Epidermal melanocyte (primary cell): ENCODE measurements around the gene PLAAT4.
"Not testable (repeated sequence)": the region's sequence is repeated elsewhere in the genome, so short reads cannot be mapped to it uniquely, and the experiment has no call there.

ENCODE experiments used
- DNase-seq: peaks from one replicate; pipeline ENCODE4 v3.0.0; 2011; ENCODE audit warnings: low spot score; ENCODE audit not compliant: insufficient read length

The PLAAT4 gene

DNA sequence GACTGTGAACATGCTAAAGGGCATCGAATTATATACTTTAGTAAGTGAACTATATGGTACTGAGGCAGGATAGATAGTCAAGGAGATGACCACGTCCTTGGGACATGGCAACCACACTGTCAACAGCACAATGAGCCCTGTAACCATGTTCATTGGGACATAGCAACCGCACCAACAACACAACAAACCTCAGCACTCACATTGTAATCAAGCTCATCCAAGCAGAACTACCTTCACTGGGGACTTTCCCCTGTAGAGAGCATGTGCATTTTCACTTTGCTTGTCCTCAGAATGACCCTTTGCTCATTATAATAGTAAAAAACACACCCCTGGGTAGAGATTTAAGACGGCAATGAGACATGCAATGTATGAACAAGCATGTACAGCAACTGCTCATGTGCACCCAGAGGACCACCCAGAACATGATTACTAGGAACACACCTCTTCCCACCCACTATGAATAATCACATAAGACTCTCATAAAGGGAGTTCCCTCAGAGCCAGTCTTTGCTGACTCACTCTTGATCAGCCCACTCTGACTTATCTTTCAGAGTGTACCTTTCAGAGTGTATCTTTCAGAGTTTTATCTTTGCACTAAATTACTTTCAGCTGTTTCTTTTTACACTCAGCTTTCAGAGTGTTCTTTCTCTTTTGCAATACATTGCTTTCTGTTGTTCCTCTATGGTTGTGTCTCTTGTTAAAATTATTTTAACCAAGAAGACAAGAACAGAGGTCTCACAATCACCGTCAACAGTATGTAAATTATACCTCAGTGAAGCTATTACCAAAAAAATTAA, 30.6 kb downstream of the PLAAT4 start:
- DNase-seq, result no peak

DNA sequence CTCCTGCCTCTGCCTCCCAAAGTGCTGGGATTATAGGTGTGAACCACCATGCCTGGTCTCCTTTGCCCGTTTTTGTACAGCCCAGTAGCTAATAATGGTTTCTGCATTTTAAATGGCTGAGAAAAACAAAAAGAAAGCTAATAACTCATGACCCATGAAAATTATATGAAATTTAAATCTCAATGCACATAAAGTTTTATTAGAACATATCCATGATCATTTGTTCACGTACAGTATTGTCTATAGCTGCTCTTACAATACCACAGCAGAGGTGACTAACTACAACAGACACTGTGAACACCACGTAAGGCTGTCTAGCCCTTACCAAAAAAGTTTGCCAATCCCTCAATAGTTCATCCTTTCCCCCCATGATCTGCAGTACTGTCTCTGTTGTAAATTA, 33.0 kb downstream of the PLAAT4 start:
- DNase-seq, result no peak

DNA sequence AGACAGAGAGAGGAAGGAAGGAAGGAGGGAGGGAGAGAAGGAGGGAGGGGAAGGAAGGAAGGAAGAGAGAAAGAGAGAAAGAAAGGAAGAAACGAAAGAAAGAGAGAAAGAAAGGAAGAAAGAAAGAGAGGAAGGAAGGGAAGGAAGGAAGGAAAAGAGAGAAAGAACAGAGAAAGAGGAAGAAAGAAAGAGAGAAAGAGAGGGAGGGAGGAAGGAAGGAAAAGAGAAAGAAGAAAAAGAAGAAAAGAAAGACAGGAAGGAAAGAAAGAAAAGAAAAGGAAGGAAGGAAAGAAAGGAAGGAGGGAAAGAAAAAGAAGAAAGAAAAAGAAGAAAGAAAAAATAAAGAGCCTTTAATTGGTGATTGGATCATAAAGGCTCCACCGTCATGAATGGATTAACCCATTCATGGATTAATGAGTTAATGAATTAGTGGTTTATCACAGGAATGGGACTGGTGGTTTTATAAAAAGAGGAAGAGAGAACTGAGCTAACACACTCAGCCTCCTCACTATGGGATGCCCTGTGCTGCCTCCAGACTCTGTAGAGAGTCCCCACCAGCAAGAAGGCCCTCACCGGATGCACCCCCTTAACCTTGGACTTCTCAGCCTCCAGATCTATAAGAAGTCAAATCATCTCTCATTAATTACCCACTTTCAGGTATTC, 35.5 kb downstream of the PLAAT4 start:
- DNase-seq, result no peak

DNA sequence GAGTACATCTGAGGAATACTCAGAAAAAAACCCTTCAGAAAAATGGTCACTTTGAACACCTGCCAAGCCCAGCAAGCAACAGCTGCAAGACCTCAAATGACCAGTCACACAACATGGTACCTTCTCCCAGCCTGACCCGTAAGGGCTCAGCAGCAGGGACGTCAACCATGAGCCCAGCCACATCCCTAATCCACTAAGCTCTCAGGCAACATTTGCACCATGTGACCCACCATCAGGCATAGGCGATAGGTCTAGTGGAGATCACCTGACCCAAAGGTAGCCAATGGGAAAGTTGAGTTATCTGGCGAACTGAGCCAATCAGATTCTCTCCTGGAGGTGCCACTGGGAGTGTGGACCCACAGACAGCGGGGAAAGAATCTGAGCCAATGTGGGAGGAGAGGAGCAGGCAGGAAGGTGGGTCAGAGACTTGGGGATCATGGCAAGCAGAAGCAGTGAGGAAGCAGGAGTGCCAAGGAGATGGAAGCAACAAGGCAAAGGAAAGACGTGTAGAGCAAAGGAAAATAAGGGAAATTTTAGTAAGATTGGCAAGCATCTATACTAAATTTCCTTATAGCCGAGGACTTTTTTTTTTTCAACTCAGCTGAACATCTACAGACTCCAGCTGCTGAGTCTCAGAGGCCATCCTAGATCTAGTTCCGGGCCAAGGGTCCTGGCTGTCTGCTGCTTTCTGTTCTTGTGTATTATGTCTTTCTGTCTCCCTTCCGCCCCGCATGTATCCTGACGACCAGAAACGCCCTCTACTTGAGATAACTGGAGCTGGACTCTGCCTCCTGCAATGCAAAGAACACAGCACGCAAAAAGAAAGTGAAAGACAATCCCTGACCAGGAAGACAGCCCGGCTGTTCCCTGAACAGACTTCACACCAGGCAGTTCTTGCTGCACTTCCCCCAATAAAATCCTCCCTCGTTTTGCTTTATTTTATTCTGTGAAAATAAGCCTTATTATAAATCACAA, 37.6 kb downstream of the PLAAT4 start:
- DNase-seq, result no peak

DNA sequence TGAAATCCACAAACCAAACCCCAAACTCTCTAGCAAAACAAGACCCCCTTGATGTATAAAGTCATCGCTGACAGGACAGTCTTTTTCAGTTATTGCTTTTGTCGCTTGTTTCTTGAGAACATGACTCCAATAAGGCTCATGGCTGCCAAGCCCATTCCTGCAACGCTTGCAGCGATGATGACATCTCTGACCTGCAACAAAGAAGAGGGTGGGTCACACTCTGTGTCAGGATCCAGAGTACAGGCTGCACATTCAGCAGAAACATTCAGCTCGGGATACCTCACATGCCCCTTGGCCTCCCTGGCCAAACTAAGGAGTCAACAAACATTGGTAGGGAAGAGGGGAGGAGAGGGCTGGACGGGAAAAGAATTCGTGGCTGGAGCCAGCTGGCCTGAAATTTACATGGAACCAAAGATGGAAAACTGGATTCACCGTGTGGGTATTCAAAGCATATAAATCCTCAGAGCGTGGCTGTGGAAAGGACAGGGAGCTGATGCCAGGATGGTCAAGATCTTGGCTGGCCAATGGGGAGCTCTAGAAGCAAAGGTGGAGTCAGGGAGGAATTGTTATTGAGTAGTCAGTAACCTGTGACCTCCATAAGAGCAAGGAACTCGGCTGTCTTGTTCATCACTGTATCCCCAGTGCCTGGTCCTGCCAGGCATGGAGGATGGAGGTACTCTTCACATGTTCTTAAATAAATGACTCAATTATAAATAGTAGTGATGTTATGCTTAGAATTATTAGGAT, 38.4 kb downstream of the PLAAT4 start:
- DNase-seq, result no peak

DNA sequence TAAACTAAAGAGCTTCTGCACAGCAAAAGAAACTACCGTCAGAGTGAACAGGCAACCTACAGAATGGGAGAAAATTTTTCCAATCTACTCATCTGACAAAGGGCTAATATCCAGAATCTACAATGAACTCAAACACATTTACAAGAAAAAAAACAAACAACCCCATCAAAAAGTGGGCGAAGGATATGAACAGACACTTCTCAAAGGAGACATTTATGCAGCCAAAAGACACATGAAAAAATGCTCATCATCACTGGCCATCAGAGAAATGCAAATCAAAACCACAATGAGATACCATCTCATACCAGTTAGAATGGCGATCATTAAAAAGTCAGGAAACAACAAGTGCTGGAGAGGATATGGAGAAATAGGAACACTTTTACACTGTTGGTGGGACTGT, 42.3 kb downstream of the PLAAT4 start:
- DNase-seq, result not testable (repeated sequence)

DNA sequence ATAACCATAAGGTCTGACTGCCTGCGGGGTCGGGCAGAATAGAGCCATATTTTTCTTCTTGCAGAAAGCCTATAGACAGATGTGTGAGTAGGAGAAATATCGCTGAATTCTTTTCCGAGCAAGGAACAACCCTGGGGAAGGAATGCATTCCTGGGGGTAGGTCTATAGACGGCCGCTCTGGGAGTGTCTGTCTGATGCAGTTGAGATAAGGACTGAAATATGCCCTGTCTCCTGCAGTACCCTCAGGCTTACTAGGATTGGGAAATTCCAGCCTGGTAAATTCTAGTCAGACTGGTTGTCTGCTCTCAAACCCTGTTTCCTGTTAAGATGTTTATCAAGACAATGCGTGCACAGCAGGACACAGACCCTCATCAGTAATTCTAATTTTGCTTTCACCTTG, 44.6 kb downstream of the PLAAT4 start:
- not testable (repeated sequence) for DNase-seq

DNA sequence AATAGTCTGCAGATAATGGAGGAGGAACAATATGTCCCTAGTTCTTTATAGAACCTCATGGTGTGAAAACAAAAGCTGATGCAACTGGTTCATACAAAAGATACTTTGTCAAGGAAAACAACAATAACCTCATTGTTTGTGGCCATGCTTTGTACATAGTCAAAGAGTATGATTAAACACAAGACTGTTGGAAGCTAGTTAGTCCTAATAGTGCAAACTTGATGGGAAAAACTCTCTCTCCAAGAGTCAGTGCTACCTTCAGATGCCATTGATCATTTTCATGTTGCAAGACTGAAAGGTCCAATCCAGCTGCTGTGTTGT, 46.7 kb downstream of the PLAAT4 start:
- no peak for DNase-seq

DNA sequence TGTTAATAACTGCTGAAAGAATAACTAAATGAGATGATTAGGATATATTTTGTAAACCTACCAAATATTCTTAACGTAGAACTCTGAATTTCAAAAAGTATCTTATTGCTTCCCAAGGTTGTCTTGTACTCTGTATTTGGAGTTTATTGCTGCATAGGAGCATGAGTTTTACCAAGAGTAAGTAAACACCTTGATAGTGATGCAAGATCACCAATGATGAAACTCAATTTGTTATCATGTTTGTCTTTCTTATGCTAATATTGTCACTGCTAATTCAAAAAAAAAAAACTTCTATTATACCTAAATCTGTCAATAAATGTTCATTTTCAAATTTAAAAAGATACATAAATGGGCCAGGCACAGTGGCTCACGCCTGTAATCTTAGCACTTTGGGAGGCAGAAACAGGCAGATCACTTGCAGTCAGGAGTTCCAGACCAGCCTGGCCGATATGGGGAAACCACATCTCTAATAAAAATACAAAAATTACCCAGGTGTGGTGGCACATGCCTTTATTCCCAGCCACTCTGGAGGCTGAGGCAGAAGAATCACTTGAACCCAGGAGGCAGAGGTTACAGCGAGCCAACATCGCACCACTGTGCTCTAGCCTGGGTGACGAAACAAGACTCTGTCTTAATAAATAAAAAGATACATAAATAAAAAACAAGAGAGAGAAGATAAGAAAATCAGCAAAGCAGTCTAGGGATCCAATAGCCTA, 50.0 kb downstream of the PLAAT4 start:
- no peak for DNase-seq

DNA sequence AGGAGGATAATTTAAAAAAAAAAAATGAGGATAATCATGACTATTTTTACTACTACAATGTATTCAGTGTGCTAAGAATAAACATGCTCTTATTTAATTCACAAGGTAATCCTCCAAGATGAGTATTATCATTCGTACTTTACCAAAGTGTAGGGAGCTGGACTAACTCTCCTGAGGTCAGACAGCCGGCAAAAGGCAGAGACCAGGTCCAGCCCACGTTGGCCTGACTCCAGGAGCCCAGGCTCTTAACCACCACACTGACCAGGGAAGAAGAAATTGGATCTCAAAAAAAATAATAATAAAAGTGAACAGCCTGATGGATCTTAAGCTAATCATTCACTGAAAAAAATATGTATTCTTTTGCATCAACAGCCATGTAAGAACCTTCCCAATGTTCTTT, 52.4 kb downstream of the PLAAT4 start:
- DNase-seq, result no peak

DNA sequence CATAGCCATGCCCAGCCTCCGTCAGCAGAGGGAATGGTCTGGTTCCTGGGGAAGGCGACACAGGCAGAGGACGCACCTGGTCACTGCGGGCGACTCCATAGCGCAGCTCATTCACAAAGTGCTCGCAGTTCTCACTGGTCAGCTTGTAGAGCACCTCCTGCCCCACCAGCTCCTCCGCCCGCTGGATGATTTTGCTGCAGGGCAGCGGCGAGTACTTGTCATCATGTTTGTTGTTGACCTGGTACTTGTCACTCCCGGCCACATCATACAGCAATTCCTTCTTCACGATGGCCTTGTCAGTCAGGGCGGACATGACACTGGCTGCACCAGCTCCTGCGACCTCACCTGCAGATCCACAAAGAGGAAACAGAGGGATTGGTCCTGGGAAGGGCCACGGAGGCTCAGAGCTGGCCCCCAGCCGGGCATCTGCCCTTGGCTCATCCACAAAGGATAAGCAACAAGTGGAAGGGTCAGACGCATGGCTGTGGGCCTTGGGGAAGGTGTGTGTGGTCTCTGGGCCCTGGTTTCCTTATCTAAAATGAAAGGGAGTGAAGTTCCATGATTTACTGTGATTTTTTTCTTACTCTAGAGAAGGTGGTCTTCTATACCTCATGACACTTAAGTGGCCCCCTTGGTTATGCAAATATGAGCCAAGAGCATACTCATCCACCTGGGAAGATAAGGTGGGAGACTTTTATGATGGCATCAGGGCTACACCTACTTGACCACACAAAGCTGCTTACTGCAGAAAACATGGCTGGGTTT, 53.6 kb downstream of the PLAAT4 start:
- DNase-seq, result no peak

DNA sequence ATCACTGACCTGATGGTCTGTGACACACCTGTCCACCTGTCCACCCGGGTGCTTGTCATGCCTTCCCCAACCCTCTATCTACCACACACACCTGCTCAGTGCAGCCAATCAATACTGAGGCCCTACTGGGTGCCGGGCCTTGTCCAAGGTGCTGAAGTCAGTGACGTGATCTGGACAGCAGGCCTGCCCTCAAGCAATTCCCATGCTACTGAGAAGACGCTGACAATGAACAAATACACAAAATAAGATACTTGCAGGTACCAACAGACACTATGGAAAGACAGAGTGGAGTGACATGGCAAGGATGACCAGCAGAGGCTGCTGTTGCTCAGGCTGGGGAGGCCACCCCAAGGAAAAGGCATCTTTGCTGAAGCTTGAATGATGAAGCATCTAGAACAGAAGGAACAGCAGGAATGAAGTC, 56.4 kb downstream of the PLAAT4 start:
- no peak for DNase-seq

DNA sequence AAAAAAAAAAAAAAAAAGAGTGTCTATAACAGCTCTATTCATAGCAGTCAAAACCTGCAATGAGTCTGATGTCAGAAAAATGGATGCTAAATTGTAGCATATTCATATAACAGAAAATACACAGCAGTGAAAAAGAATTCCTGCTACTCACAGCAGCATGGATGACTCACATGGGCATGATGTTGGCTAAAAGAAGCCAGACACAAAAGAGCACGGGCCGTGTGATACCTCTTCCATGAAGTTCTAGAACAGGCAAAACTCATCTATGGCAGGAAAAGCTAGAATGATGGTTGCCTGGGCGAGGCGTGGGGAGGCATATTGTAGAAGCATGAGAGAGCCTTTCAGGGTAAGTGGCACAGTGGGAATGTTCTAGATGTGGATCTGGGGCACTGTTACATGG, 58.7 kb downstream of the PLAAT4 start:
- no peak for DNase-seq
